SKM-1 treated with dmso at 0.1 percent for 144 hours (cell line): ENCODE measurements around the gene ATP5ME.
"Not testable (repeated sequence)": the region's sequence is repeated elsewhere in the genome, so short reads cannot be mapped to it uniquely, and the experiment has no call there.

Experiments used
- DNase-seq: peaks from one replicate; lab custom pipeline; 2025; ENCODE audit not compliant: unreplicated experiment; lab: John Stamatoyannopoulos, UW

Gene ATP5ME

DNA sequence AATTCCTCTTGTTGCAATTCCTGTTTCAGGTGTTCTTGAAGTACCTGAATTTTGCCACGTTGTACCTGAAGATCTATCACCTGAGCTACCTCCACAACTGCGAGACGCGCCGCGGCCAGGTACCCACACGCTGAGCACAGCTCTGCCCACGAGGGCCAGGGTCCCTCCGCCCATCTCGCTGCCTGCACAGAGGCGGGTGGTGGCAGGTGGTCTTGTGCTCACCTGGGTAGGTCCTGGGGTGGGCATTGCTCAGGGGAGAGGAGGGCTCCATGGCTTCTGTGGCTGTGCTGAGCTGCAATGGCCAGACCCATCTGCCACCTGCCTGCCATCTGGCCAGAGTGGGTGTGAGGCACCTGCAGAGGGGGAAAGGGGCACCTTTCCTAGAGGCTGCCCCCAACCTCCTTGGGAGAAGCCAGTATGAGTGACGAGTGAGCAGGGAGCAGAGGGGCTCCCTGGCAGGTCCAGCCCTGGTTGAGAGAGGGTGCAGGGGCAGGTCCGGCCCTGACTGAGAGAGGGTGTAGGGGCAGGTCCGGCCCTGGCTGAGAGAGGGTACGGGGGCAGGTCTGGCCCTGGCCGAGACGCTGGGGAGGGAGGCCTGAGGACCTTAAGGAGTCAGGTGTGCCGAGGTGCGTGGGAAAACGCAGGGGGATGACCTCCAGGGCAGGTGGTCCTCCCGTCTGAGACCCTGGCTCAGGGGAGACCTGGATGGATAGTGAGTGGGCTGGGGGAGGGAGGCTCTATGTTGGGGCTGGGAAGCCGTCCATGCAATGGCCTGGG is 38.0 kb downstream of the ATP5ME start:
- DNase-seq: no peak

DNA sequence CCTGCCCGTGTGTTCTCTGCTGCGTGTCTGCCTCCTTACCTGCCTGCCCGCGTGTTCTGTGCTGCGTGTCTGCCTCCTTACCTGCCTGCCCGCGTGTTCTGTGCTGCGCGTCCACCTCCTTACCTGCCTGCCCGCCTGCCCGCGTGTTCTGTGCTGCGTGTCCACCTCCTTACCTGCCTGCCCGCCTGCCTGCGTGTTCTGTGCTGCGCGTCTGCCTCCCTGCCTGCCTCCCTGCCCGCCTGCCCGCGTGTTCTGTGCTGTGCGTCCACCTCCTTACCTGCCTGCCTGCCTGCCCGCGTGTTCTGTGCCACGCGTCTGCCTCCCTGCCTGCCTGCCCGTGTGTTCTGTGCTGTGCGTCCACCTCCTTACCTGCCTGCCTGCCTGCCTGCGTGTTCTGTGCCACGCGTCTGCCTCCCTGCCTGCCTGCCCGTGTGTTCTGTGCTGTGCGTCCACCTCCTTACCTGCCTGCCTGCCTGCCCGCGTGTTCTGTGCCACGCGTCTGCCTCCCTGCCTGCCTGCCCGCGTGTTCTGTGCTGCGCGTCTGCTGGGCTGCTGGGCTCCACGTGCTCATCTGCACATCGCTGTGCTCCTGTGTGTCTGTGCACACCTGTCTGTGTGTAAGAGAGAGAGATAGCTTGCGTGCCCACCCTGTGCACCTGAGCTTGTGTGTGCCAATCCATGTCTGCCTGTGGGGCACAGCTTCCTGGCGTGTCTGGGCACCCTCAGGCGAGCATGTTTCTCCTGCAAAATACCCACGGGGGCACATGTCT is 38.8 kb downstream of the ATP5ME start:
- not testable (repeated sequence) for DNase-seq

DNA sequence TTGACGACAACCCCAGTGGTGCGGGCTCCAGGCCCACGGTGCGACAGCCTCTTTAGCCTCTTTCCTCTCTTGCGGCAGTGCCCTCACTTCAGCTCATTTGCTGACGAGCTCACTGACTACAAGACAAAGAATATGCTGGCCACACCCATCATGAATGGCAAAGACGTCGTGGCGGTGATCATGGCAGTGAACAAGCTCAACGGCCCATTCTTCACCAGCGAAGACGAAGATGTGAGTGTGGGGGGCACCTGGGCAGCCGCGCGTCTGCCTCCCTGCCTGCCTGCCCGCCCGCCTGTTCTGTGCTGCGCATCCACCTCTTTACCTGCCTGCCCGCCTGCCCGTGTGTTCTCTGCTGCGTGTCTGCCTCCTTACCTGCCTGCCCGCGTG is 39.5 kb downstream of the ATP5ME start:
- no peak for DNase-seq

DNA sequence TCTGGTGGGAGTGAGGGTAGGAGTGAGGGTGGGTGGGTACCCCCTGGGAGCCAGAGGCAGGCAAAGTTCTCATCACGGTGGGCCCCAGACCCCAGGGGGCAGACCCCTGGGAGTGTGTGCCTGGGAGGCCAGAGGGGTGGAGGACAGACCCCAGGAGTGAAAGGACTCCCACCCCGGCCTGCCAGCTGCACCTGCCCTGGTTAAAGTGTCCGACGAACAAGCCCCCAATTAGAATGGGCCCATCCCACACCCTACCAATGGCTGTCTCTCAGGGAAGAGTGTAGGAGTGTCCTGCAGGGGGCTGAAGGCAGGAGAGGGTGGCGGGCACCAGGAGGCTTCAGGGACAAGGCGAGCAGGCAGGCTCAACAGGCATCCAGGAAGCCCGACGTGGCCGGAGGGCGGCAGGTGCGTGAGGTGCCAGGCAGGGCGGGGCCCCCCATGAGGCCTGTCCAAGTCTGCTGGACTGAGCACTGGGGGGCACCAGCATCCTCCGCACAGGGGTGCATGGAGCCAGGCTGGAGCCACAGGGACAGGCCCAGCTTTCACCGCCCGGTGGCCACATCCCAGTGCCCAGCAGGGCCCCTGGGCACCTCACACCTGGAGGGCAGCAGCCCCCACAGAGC is 40.0 kb downstream of the ATP5ME start:
- no peak for DNase-seq

DNA sequence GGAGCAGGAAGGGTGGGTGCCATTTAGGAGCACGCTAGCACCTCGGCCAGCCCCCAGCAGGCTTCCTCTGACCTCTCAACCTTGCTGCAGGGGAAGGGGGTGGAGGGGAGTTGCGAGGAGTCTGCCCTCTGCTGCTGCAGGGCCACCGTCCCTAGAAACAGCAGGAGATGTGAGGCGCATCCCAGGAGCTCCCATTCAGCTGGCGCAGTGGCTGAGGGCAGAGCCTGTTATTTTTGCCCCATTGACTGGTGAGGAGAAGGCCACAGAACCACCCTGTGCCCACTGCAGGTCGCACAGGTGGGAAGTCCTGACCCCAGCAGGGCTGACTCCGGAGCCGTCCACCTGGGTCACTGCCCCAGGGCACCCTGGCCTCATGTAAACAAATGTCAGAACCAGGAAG is 40.7 kb downstream of the ATP5ME start:
- no peak for DNase-seq

DNA sequence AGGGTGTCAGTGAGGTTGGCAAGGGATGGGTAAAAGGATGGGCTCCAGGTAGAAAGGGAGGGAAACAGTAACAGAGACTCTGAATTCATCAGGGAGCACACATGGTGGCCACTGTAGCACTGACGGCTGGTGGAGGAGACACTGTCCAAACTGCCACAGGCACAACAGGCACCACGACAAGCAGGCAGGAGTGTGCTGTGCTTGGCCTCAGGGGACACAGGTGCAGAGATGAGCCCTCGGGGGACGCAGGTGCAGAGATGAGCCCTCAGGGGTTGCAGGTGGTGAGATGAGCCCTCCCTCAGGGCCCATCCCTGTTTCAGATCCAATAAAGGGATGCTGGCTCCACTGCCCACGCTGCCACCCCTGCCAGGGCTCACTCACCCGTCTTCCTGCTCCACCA is 41.1 kb downstream of the ATP5ME start:
- DNase-seq: no peak

DNA sequence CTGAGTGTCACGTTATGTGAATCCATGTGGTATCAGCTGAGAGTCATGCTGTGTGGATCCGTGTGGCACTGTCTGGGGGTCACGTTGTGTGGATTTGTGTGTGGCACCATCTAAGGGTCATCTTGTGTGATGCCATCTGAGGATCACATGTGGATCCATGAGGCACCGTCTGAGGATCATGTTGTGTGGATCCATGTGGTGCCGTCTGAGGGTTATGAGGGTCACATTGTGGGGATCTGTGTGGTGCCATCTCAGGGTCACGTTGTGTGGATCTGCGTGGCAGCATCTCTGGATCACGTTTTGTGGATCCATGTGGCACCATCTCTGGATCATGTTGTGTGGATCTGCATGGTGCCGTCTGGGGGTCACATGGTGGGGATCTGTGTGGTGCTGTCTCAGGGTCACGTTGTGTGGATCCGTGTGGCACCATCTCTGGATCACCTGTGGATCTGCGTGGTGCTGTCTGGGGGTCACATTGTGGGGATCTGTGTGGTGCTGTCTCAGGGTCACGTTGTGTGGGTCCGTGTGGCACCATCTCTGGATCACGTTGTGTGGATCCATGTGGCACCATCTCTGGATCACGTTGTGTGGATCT is 41.8 kb downstream of the ATP5ME start:
- no peak for DNase-seq

DNA sequence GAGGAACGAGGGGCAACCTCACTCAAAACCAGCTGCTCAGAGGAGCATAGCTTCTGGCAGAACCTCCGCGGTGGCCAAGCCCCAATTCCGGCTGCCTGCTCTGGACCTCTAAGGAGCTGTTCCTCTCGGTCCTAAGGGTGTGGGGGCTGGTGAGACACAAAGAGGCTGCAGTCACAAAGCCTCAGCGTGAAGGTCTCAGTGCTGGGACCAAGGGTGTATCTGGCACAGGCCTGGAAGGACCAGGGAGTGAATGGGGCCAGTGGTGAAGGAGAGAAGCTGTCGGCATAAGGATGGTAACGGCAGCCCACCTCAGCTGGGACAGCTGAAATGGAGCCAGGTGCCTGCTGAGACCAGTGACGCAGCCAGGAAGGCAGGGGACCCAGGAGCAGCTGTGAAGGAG is 43.4 kb downstream of the ATP5ME start:
- DNase-seq: no peak

DNA sequence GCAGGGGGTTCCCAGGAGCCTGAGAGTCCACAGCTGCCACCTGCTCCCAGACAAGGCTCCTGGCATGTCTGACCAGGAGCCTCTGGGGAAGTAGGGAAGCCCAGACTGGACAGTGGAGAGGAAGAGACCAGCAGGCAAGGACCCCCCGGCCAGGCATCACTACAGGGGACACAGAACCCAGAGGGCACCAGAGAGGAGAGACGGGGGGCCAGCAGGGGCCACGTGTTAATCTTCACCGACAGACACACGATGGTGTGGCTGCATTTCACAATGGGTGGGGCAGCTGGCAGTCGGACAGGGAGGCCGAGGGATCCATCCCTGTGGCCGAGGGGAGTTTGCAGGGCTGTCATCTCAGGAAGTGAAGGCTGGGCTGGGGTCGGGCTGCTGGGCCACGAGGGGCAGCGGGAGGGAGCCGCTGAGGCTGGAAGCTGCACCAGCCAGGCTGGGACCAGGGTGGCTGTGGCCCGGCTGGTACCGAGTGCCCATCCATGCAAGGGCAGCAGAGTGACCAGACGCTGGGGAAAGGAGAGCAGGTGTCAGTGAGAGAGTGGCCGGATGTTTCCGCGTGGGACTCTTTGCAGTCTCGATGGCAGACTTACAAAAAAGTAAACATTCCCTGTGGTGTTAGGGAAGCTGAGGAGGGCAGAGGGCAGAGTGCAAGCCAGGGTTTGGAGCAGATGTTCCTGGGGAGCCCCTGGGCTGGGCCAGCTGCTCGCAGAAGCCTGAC is 44.0 kb downstream of the ATP5ME start:
- no peak for DNase-seq

DNA sequence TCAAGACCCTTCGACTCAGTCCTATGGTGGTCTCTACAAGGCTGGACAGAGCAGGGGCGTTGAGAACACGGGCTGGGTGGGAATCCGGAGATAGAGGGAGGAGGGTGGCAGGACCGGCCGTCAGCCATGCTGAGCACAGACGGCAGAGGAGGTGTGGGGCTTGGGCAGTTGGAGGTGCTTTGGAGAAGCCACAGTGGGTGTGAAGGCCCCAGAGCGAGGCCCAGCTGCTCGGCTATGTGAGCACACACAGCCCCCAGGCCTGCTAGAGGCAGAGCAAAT is 44.5 kb downstream of the ATP5ME start:
- DNase-seq: no peak

DNA sequence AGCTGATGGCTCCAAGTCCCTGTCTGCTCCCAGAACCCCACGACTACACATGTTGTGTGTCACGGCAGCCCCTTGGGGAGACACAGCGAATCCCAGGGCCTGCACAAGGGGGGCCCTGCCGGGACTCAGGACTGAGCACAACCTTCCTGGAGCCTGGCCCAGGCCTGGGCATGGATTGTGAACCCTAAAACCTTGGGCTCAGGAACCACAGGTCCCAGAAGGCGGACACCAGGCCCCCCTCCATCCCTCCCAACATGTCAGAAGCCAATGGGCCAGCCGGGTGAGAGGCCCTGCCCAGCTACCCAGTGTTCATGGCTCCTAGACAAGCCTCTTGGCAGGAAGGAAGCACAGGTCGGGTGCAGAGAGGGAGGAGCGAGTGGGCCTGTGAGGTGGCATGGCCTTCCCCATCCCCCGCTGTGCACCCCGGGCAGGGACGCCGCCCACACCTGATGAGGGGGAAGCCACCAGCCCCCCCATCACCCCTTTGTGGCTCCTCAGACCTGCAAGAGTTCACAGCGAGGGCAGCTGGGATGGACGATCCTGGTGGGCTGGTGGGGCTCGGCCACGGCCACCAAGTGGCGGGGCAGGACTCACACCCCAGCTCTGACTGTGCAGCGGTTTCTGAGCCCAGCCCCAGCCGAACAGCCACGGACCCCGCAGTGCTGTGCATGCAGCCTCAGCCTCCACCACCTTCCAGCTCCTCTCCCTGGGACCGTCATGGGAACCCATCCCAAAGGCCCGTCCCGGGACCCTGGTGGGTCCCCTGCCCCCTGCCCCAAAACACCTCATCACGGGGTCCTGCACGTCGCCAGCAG is 45.0 kb downstream of the ATP5ME start:
- DNase-seq: no peak

DNA sequence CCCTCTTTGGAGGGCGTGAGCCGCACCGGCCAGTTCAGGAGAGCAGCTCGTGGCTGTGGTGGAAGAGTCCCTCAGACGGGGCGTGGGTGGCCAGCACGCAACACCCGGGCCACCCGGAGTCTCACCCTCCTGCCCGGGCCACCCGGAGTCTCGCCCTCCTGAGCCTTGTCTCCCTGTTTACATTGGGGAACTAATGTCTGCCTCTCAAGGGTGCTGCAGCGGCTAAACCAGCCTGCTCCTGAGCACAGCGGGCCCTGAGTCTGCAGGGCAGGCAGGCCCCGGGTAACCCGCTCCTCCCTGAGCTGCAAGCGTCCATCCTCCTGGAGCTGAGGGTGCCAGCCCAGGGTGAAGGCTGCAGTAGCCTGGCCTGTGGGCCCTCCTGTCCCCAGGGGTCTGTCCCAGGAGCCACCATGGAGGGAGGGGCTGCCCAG is 45.8 kb downstream of the ATP5ME start:
- DNase-seq: no peak

DNA sequence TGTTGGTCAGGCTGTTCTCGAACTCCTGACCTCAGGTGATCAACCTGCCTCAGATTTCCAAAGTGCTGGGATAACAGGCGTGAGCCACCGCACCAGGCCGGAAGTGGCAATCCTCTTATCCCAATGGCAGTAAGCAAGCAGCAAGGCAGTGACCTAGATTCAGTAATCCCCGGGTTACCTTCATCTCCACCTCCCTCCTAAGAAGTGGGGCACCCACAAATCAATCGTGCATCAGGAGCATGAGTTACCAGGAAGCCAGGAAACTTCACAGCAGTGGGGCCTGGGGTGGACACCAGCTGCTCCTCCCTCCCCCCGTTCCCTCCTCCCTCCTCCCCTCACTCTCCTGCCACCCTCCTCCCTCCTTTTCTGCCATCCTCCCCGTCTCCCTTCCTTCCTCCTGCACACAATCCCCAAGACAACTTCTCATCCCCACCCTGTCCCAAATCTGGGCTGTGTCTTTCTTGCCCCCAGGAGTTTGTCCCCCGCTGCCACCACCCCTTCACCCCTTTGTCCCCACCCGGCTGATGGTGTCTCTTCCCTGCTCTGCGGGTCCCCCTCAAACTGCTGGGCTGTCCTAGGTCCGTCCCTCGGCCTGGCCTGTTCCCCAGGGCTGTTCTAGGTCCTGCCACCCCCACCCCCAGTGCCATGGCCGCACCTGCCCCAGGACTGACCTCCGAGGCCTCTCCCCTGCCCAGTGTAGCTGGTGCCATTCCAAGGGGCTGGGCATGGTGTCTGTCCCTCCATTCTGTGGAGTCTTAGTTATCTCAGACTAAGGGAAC is 46.5 kb downstream of the ATP5ME start:
- no peak for DNase-seq

DNA sequence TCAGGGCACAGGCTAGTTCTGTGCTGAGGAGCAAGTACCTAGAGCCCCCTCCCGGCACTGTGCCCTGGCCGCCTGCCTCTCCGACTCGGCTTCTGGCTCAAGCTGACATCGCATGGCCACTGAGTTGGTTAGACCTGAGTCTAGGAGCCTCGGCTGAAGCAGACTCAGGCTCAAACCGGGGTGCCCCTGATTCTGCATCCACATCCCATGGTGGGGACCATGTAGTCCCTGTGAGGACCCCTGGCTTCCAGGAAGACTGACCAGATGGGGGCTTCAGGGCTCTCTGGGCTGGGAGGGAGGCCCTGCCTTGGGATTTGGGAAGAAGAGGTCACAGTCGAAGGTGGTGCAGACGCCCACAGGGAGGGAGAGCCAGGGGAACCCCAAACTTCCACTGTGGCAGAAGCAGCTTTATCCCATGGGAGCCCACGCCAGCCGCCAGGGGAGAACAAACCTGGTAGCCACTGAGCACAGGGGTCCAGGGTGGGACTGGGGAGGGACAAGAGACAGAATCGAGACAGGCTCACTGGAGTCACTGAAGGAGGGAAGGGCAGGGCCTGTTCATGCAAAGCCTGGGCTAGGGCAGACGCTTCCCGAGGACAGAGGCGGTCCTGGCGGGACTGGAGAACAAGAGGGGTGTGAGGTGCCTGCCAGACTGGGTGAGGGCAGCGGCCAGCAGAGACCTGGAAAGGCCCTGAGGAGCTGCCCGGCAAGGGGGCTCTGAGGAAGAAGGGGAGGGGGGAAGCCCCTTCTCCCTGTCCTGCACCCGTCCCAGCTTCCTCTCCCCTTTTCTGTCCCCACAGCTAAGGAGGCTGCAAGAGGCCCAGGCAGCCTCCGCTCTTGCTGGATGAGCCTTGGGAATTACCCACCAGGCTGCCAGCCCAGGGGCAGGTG is 47.6 kb downstream of the ATP5ME start:
- DNase-seq: no peak

DNA sequence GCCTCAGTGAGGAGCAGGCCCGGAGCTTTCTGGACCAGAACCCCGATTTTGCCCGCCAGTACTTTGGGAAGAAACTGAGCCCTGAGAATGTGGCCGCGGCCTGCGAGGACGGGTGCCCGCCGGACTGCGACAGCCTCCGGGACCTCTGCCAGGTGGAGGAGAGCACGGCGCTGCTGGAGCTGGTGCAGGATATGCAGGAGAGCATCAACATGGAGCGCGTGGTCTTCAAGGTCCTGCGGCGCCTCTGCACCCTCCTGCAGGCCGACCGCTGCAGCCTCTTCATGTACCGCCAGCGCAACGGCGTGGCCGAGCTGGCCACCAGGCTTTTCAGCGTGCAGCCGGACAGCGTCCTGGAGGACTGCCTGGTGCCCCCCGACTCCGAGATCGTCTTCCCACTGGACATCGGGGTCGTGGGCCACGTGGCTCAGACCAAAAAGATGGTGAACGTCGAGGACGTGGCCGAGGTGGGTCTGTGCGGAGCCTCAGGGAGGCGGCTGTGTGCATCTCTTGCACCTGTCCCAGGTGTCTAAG is 48.4 kb downstream of the ATP5ME start:
- no peak for DNase-seq

DNA sequence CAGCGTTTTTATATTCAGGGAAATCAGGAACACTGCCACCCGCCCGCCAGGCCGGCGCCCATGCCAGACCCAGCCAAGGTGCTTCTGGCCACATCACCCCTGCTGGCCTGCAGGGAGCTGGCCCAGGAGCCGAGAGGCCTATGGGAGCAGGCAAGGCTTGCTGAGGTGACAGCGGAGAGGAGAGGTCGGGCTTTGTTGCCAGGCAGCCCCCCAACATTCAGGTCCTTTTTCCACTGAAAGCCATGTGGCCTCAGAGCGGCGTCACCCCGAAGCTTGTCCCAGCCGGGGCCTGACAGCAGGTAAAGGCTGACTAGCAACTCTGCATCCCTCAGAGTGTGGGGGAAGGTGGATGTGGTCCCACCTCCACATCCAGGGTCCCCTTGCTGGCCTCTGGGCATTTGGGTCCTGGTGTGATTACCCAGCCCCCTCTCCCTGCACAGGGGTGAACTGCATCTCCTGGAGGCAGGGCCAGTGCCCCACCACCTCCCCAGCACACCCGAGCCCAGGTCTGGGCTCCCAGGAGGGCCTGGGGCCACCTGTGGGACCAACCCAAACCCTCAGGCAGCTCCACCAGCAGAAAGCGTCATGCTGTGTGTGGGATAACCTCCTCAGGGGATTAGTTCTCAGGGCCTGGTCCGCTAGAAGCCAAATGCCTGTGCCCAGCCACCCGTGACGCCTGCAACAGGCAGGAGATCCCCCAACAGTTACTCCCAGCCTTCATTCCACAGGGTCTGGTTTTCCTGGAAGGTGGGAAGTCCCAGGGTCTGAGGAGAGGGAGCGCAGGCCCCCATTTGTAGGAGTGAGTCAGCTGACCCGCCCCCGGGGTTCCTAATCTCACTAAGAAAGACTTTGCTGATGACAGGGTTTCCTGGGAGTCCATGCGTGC is 49.1 kb downstream of the ATP5ME start, which contains the start of gene PDE6B:
TSS of gene PDE6B (plus strand) at position 869 of the 886 bp plus-strand sequence. CDS start 54 bp downstream, outside the sequence.
- no peak for DNase-seq

DNA sequence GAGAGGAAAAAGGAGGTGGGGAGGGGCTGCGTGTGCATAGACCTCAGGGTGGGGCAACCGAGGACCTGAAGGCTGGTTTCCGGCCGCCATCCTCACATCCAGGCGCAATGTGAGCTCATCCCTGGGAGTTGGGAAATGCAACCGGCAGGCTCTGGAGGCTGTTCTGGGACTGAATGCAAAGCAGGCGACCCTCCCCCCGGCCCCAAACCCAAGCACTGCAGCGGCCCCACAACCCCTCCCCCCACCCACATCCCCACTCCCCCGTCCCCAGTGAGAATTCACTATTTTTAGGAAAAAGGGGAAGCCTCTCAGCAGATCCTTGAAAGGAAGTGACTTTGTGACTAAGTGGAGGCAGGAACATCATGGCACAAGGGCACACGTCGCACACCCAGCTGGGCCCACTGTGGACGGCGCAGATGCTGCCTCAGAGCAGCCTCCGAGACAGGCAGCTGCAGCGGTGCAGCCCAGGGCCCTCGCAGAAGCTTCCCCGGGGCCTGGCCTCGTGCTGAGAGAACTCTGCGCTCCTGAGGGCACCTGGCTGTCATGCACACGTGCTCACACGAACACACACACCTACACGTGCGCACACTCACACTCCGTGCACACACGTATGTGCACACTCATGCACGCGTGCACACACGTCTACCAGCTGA is 50.0 kb downstream of the ATP5ME start:
- no peak for DNase-seq
